ENCODE measurements around the gene GALNT16.

GALNT16 gene

GRCh38 chr14:69327507-69327906 is 67.5 kb downstream of the GALNT16 start:
- H3K27me3 ChIP-seq (ENCODE audit: insufficient read depth, low read depth): no peaks in the 10 kb centered on the region
- no peaks in the 10 kb centered on the region for H3K4me1 ChIP-seq (ENCODE audit: low read depth, poor library complexity, severe bottlenecking)
- no peaks in the 10 kb centered on the region for H4K20me1 ChIP-seq (ENCODE audit: insufficient read depth)
- no peak for TF ChIP-seq CTCF (conservative IDR thresholded peaks at IDR 0.05; ENCODE audit: low read depth, low read length)
- no peak overlapping the region for H3K4me2 ChIP-seq
- H2AFZ ChIP-seq (ENCODE audit: low read depth): no peak overlapping the region
- H3K4me3 ChIP-seq (IDR thresholded peaks at IDR 0.05; ENCODE audit: insufficient read depth, low read depth, low read length): no peak overlapping the region
- no peaks in the 10 kb centered on the region for H3K36me3 ChIP-seq (ENCODE audit: insufficient read depth)
- no peaks in the 10 kb centered on the region for H3K79me2 ChIP-seq (ENCODE audit: insufficient read depth, low read depth)
- no peak overlapping the region for H3K9ac ChIP-seq
- no peak overlapping the region for H3K27ac ChIP-seq

GRCh38 chr14:69328317-69328716 is 68.4 kb downstream of the GALNT16 start:
- Histone ChIP-seq H3K4me3 (IDR thresholded peaks at IDR 0.05; ENCODE audit: insufficient read depth, low read depth, low read length) (no peak overlapping the region), H3K79me2 (ENCODE audit: insufficient read depth, low read depth) (no peaks in the 10 kb centered on the region), H3K4me2 (no peak overlapping the region), H3K27me3 (ENCODE audit: insufficient read depth, low read depth) (no peaks in the 10 kb centered on the region), H4K20me1 (ENCODE audit: insufficient read depth) (no peaks in the 10 kb centered on the region), H3K9ac (no peak overlapping the region), H3K36me3 (ENCODE audit: insufficient read depth) (no peaks in the 10 kb centered on the region), H3K27ac (no peak overlapping the region), H3K4me1 (ENCODE audit: low read depth, poor library complexity, severe bottlenecking) (no peaks in the 10 kb centered on the region), H2AFZ (ENCODE audit: low read depth) (no peak overlapping the region)
- TF ChIP-seq CTCF (conservative IDR thresholded peaks at IDR 0.05; ENCODE audit: low read depth, low read length): no peak

- H3K27me3 ChIP-seq (ENCODE audit: insufficient read depth, low read depth): no peaks in the 10 kb centered on the region
- no peak overlapping the region for H3K27ac ChIP-seq
- no peak overlapping the region for H2AFZ ChIP-seq (ENCODE audit: low read depth)
- H3K79me2 ChIP-seq (ENCODE audit: insufficient read depth, low read depth): no peaks in the 10 kb centered on the region
- no peak overlapping the region for H3K9ac ChIP-seq
- H4K20me1 ChIP-seq (ENCODE audit: insufficient read depth): no peaks in the 10 kb centered on the region
- H3K4me1 ChIP-seq (ENCODE audit: low read depth, poor library complexity, severe bottlenecking): no peaks in the 10 kb centered on the region
- H3K36me3 ChIP-seq (ENCODE audit: insufficient read depth): no peaks in the 10 kb centered on the region
- no peak overlapping the region for H3K4me3 ChIP-seq (IDR thresholded peaks at IDR 0.05; ENCODE audit: insufficient read depth, low read depth, low read length)
- no peak for TF ChIP-seq CTCF (conservative IDR thresholded peaks at IDR 0.05; ENCODE audit: low read depth, low read length)
- H3K4me2 ChIP-seq: no peak overlapping the region
These were observed 68.8 kb downstream of the GALNT16 start for GRCh38 chr14:69328765-69329164.

- no peaks in the 10 kb centered on the region for H3K27me3 ChIP-seq (ENCODE audit: insufficient read depth, low read depth)
- H3K4me1 ChIP-seq (ENCODE audit: low read depth, poor library complexity, severe bottlenecking): no peaks in the 10 kb centered on the region
- no peaks in the 10 kb centered on the region for H4K20me1 ChIP-seq (ENCODE audit: insufficient read depth)
- H3K79me2 ChIP-seq (ENCODE audit: insufficient read depth, low read depth): no peaks in the 10 kb centered on the region
- TF ChIP-seq CTCF (conservative IDR thresholded peaks at IDR 0.05; ENCODE audit: low read depth, low read length): no peak
- H3K36me3 ChIP-seq (ENCODE audit: insufficient read depth): no peaks in the 10 kb centered on the region
- H3K4me3 ChIP-seq (IDR thresholded peaks at IDR 0.05; ENCODE audit: insufficient read depth, low read depth, low read length): no peak overlapping the region
- H3K4me2 ChIP-seq: no peak overlapping the region
- H2AFZ ChIP-seq (ENCODE audit: low read depth): no peak overlapping the region
- no peak overlapping the region for H3K9ac ChIP-seq
- H3K27ac ChIP-seq: no peak overlapping the region
These were observed 71.2 kb downstream of the GALNT16 start for GRCh38 chr14:69331206-69331605.
